ENCODE measurements around the gene CDH13.

The CDH13 gene

DNA sequence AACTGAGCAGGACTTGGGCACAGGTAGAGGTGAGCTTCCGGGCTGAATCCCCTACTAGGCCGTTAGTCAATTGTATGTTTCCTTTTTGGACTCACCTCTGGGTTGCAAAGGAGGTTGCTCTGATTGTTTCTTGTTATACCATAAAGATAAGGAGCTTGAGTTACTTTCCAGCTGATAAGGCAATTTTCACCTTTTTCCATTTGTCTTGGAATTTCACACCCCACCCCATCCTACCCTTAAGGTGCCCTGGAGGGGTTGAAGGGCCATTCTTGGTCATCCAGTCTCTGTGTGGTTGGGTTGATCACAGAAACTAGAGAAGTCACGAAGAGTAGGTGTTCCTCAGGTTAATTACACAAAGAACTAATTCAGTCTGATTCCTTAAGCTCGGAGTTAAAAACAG is 162.2 kb downstream of the CDH13 start:
- DNase-seq (ENCODE audit: low spot score) = no peak

DNA sequence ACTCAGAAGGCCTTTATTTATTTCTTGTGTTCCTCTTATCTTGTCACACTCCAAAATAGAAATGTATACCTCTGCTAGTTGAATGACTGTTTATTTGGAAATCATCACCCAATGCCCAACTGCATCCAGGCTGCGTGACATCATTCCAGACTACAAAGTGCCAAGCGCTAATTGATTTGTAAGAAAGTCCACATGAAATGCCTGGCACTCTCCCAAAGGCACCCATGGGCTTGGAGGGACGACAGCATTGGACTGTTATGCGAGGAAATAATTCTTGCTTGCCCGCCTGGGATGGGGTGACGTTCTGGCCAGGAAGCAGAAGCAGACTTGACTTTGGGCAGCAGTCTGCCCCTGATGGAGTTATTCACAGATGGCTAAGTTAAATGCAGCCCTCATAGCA is 165.9 kb downstream of the CDH13 start:
- no peak for DNase-seq (ENCODE audit: low spot score)

DNA sequence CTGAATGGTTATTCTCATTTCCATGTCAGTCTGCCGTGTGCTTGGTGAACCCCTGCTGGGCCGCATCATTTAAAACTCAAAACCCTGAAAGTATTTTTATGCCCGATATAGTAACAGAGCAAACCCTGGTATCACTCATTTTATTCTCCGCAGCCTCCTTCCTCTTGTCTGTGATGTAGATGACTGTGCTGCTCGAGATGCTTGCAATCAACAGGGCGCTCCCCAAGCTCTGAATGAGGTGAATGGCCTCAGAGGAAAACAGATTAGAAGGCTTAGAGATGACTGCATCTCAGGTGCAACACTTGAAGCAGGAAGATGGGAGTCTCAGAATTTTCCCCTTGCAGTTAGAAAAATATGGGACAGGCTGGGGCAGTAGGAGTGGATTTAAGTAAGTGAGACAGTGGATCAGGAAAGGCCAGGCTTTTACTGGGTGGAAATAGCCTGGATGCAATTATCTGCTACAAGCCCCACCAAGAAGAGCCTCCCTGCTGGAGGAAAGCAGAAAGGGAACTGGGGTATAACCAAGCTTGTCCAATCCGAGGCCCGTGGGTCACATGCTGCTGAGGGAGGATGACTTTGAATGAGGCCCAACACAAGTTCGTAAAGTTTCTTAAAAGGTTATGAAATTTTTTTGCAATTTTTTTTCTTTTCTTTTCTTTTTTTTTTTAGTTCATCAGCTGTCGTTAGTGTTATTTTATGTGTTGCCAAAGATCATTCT is 166.9 kb downstream of the CDH13 start:
- DNase-seq (ENCODE audit: low spot score) = no peak

DNA sequence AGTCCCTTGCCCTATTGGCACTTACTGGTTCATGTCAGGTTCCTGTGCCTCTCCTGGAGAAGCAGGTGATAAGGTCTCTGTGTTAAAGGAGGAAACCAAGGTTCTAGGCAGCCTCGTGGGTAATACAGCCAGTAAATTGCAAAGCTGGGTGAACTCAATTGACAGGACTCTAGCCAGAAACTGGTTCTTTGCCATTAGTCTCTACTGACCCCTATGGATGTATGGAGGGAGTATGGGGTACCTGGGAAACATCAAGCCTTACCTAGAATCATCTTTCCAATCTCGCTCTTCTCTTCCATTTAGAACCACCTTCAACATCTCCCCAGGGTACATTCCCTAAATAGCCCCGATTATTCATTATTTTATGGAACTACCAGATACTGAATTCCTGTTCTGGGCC is 169.3 kb downstream of the CDH13 start:
- DNase-seq (ENCODE audit: low spot score) = no peak

DNA sequence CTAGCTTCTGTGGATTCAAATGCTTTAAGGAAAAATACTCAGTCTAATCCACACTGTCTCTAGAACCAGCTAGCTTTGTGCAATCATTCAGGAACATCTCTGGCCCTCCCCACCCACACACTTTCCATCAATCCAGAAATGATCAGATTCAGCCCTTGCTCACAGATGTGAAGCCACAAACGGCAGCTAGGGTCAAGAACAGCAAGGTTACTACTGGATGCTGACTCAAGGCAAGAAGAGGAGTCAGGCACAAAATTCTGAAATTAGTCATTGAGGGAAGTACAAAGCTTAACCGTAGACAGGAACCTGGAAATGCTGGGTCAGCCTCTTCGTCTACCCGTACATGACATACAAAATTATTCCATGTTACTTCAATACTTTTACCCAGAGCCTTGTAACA is 174.6 kb downstream of the CDH13 start:
- DNase-seq (ENCODE audit: low spot score) = no peak

DNA sequence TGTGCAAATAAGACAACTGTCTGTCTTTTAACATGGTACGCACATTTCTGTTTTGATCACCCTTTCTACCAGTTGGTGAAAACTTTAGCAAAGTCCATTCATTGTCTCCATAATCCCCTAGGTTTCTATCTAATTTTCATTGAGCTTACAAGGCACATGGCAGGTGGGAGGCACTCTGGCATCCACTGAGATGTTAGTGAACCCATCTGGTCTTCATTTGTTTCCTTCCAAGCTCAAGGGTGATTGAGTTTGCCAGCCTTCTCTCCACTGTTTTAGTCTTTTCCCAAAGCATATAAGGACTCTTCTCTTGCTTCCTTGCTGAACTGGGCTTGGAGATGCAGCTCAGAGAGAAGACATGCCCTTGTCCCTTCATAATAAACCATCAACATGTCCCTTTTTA is 179.1 kb downstream of the CDH13 start:
- no peak for DNase-seq (ENCODE audit: low spot score)

DNA sequence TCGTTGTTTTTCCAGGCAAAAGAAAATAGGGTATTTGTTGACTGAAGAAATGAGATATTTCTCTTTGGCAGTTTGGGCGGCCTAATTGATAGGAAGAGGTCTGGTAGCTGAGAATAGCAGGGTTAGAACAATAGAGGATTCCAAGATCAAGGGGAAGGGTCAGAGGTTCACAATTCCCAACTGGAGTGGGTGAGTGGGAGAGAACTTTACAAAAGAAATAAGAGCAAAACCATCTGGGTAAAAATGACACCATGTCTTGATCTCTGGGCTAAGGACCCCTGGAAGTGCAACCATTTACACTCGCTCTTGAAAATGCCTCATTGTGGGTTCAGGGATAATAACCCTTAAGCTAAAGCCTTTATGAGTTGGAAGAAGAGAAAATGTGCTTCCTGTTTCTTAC is 180.5 kb downstream of the CDH13 start:
- no peak for DNase-seq (ENCODE audit: low spot score)

DNA sequence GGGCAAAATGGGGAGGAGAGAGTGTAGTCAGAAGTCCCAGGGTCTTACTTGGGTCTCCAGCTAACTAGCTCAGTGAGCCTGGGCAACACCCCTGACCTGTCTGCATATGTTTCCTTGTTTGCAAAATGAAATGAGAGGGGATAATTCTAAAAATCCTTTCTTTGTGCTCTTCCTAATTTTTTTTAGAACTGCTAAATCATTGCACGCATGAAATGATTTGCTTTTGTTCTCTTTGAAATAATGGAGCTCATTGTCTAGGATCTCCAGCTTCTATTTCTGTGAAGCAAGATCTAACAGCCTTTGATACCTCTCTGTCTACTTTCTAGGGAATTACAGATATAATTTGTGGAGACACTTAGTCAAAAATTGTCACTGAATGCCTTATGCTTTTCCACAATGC is 181.3 kb downstream of the CDH13 start:
- DNase-seq (ENCODE audit: low spot score) = no peak

DNA sequence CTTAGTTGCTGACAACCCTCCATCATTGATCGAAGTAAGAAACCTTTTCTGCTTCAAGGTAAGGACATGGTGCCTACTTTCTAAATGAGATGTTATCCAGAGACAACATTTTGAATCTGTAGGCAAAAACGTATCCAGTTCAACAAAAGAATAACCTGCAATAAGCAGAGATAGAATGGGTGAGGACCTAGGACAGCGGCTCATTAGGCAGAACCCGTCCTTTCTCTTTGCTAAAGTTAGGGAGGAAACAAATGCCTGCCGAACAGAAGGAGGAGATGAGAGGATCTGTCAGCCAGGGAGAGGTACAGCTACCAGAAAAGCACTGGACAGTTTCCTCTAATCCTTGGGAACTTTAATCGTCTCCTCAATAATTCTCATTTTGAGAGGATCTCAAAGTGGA is 183.3 kb downstream of the CDH13 start:
- DNase-seq (ENCODE audit: low spot score) = no peak

DNA sequence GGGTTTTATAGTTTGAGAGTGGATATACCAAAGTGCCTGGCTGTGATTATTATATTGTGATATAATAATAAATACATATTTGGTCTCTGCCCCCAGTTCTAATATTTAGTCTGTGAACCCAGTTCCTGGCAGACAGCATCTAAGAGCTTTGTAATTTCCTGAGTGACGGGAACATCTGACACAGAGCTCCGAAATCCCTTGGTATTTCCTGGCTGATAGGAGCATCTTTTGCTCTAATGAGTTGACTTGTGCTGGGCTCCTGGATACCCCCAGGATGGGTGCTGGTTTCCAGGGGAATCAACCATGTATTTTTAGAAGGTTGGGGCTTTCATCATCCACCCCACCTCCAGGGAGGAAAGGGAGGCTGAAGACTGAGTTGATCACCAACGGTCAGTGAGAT is 187.3 kb downstream of the CDH13 start:
- no peak for DNase-seq (ENCODE audit: low spot score)

DNA sequence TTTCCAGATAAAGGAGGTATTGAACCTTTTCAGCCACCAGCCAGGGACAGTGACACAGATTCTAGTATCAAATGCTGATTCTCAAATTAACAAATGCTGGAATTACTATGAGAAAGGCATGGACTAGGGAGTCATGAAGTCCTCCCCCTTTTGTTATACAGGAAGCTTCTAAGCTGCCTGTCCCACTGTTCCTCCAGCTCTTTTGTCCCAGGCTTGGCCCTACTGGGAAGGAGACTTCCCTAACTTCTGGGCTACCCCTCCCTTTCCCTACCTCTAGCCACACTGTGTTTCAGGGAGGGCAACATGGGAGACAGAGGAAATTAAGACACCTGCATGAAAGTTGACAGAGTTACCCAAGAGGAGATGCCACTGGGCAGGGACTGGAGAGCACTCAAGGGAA is 192.5 kb downstream of the CDH13 start:
- DNase-seq (ENCODE audit: low spot score) = no peak

DNA sequence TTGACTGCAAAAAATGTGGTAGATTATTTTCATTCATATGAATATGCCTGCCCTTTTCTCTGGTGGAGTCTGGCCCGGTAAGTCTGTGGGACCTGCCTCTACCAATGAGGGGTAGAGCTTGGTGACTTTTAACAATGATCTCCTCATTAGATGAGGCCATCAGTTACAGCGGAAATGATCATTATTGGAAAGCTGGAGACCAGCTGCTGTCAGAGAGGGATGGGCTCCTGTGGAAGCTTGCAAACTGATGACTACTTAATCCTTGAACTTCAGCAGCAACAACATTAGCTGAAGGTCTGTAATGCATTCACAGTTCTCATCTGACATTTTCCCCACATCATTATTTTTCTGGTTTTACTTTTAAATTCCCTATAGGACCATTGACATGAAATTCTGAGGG is 194.1 kb downstream of the CDH13 start:
- no peak for DNase-seq (ENCODE audit: low spot score)

DNA sequence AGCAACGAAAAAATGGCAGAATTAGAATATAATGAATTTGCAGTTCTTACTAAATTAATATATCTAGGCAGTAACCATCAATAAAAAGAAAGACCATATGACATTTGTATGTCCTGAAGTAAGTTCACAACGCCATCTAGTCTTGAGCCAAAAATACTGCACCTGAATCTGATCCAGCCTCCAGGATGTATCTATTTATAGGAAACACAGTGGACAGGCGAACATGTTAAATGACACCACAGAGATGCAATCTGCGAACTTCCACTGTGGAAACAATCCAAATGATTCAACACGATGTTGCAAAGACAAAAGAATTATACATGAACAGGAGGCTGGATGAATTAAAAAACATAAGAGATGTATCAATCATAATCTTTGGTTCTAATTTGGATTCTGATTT is 197.6 kb downstream of the CDH13 start:
- no peak for DNase-seq (ENCODE audit: low spot score)

DNA sequence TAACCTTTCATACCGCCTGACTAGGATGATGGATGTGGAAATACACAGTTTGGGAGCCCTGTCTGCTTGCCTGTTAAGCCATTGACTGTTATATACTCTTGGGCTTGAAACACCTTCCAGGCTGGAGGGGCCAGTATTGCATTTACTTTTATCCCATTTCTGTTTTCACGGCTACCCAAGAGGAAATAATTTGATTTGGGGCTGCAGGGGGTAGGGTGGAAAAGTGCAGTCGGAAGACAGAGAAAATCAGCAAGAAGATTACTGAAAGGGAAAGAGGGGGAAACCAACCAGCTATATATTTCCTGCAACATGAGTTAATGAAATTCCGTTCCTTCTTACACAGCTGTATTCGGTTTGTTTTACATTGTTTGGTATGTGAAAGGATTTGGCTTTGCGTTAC is 202.5 kb downstream of the CDH13 start:
- DNase-seq (ENCODE audit: low spot score) = no peak

DNA sequence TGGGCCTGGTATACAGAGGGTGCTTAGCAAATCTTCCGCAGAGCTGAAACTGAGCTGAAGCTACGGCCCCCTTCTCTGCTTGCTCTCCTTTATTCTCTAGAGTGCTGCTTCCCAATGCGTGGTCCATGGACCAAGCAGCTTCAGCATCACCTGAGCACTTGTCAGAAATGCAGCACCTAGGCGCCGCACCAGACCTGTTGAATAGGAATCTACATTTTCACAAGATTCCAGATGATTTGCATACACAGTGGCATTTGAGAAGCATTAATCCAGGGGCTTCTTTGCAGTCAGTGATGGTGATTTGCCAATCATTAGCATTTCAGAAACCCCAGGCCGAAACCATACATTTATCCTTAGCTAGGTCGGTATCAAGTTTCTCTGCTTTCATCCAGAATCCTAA is 204.2 kb downstream of the CDH13 start:
- DNase-seq (ENCODE audit: low spot score) = no peak

DNA sequence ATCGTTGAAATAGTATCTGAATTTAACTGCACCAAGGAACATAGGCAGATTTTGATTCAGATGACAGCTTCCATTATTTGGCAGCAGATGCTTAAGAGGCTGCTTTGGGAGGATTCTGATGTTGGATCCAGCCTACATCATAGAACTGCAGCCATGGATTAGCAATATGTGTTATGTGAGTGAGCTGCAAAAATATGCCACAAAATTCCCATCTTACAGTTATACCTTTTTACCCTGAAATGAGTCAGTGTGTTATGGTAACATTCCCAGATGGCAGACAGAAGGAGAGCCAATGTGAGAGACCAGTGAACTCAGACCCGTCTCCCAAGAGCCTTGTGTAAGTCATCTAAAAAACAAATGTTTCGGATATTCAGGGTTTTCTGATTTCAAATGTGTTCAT is 206.1 kb downstream of the CDH13 start:
- no peak for DNase-seq (ENCODE audit: low spot score)

DNA sequence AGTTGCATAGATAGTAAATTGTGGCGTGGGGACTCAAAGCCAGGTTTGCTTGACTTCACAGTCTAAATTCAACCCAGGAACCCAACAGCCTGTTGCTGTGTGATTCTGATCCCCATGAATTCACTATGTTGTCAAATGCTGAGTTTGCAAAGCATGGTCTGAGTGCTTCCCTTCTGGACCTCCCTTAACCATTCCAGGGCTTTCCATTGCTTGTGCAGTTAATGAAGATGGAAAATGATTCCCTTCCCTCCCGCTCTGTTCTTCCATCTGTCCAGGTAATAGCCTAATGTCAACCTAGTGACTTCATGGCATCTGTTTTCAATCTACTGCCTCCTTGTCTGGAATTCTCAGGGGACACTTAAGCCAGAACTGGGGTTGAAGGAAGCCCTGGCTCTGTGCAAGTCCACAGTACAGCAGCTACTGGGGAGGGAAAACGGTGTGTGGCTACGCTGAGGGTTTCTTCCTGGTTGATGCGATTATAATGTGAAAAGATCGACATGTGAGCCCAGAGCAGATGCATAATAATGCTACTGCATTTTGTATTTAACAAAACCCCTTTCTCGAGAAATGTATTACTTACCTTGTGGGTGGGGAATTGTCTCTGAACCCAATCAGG is 206.7 kb downstream of the CDH13 start:
- DNase-seq (ENCODE audit: low spot score) = no peak

DNA sequence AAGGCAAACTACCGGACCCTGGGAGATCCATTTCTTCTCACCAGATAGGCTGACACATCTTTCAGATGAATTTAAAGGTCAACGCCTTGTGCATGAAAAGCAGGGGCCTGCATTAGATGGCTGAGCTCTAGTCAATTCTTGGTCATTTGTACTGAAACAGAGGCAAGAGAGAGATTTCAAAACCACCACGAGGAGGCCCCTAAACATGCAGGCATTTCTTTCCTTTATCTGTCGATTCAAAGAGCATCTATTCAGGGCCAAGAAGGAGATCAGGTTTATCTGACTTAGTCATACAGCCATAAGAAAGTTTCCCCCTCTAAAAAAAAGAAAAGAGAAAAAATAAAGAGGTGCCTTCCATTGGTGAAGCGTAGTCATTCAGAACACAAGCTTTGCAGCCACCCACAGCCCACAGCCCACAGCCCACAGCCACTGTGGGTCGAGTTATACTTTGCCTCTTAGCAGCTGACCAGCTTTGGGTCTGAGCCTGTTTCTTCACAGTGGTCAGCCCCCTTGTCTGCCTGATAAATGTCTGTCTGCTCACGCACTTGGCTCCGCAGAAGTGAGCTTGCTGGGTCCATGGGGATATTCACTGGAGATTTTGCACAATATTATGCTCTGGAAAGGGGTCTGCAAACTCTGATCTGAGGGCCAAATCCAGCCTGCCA is 207.5 kb downstream of the CDH13 start:
- DNase-seq (ENCODE audit: low spot score) = no peak

DNA sequence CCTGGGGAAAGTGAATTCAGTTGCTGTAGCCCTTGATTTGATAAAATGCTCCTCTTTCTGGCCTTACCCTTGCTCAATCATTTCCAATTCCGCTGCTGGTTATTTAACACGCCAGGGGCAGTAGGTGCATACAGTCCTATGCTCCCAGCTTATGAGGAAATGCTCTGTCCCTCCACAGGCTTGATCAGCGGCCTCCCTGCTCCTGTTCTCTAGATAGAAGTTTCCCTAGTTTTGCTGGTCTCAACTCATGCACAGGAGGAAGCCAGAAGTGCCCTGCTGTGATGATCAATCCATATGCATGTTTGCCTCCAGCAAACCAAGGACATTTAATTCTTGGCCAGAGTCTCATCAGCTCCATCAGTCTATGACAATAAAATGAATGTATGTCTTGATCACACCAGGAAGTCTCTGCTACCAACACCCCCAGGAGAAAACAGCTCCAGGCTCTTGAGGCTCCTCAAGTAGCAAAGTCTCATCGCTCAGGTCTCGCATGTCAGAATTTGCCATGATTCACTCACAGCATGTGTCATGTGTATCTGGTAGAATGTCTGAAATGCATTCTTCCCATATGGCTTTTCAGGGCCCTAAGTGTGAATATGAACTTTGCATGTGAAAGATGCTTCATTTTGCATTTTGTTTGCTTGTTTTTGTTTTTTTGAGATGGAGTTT is 208.9 kb downstream of the CDH13 start:
- DNase-seq (ENCODE audit: low spot score) = no peak

DNA sequence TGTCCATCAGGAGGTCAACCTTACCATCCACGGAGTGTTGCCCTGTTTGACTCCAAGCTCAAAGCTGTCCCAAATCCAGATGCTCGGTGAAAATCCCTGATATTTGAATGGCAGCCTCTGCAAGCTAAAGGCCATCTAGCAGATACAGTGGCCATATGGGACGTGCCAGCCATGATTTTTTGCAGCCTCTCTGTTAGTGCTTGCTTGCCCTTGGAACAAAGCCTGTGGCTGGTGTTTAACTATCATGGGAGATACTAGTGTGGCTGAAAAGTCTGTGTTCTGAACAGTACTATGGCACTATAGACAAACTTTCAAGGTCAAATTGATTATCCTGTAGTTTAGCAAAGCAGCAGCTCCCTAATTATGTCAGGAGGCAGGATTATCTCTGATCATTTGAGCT is 214.3 kb downstream of the CDH13 start:
- DNase-seq (ENCODE audit: low spot score) = no peak

DNA sequence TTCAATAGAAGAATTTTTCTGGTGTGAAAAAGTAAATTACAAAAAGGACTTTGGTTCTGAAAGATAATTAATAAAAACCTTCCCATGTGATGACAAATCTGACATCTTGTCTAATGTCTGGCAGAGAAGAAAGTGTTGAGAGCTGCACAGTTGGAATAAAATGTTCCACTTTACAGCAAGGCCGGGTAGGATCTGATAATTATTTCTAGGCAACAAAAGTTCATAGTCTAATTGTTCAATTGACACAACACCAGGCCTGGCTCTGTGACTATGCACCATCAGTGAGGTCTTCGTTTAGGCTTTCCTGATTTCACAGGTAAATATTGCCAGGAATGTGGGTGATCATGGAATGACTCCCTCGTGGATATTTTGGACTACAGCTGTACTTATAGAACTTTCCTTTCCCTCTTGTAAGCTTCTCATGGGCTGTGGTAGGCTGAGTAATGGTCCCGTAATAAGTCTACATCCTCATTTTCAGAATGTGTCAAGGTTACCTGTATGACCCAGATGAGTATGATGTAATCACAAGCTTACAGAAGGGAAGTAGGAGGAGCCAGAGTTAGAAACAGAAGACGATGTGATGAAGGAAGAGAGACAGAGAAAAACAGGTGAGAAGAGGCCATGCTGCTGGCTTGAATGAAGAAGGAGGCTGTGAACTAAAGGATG is 217.0 kb downstream of the CDH13 start:
- no peak for DNase-seq (ENCODE audit: low spot score)

DNA sequence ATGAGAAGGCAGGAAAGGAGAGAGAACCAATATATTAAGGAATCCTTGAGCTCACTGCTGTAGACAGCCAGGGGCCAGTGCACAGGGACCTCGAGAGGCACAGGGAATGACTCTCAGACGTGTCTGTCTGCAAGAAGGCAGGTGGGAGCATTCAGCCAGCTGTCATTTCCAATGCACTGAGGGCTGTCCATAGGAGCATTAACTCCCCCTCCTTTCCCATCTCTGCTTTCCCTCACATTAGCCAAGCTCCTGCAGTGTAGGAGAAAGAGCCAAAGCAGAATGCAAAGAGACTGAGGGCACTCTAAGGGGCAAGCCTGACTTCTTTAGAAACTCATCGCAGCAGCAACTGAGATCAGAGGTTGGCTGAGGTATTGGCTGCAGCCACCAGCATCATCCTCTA is 218.3 kb downstream of the CDH13 start:
- DNase-seq (ENCODE audit: low spot score) = no peak

DNA sequence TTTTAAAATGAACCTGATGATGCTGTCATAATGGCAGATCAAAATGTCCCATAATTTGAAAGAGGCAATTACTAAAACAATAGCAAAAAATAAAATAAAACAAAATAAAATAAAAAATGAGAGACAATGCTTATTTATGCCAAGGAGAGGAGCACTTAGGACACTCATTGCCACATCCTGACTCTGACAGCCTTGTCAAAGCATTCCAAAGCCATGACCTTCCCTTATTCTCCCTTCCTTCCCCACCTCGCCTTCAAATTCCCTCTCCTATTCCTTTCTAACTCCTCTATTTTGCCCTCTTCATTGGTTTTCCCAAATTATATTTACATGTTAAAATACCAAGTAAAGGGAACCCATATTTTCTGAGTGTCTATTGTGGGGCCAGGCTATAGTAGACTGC is 220.0 kb downstream of the CDH13 start:
- no peak for DNase-seq (ENCODE audit: low spot score)
